ENCODE results near the gene RHOG.

Gene RHOG

DNA sequence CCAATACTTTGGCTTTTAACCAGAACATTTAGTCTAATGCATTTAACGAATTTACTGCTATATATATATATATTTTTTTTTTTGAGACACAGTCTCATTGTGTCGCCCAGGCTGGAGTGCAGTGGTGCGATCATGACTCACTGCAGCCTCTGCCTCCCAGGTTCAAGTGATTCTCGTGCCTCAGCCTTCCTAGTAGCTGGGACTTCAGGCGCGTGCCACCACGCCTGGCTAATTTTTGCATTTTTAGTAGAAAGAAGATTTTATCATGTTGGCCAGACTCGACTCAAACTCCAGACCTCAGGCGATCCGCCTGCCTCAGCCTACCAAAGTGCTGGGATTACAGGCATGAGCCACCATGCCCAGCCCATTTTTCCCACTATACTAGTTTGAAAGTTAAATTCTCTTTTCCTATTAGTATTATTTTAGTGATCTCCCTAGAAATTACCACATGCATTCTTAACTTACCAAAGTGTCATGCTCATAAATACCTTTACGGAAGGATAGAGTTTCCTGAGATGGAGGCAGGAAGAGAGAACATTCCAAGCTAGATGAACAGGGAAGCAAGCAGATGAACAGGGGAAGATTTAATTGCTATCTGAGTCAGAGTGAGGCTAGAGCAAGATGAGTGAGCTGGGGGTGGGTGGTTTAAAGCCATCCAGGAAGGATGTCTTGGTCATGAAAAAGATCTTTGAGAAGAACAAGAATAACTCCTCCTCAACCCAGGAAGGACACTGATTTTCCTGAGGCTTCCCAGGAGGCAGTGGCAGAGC, 36.8 kb downstream of the RHOG start:
- no peak for FAIRE-seq
- TF ChIP-seq POLR2AphosphoS5 (IDR thresholded peaks at IDR 0.05; ENCODE audit: low read depth, low read length) (no peak), POU2F2 (IDR thresholded peaks at IDR 0.05; ENCODE audit: low read depth, low read length) (no peak), TAF1 (IDR thresholded peaks at IDR 0.05; ENCODE audit: low read depth, low read length) (no peak), POLR2A (IDR thresholded peaks at IDR 0.05; ENCODE audit: low read depth, low read length) (no peak), SPI1 (IDR thresholded peaks at IDR 0.05; ENCODE audit: low read depth, low read length) (no peak), PAX5 (IDR thresholded peaks at IDR 0.05; ENCODE audit: insufficient read depth, low read length, severe bottlenecking) (no peak)
- DNase-seq (ENCODE audit: insufficient read length, low spot score), result no peak

DNA sequence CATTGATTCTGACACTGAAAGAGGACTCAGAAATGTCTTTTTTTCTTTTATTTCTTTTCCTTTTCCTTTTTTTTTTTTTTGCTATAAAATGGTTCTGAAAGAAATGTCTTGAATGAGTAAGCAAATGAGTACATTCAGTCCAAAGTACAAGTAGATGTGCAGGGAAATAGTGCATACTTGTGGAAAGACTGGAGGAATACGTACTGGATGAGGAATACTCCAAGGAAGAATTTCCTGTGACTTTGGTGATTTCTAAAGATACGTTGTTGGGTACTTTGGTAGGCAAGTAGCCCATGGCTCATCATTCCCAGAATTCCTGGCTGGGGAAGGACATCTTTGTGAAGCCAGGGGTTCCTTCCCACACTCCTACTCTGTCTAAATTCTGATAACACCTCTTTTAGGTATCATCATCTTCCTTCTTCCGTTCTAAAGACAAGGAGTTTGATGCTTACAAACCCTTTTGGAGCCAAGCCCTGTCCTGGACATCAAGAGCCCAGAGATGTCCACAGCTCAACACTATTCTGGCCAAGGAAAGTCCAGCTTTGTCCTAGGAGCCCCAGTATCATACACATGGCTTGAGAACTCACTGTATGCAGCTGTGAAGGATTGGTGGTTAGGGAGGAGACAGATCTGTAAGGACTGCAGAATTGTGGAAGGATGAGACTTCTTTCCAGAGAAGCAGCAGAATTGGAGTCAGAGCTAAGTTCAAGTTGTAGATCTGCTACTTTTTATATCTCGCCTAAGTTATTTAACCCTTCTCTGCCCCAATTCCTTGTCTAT, 38.6 kb downstream of the RHOG start:
- DNase-seq (ENCODE audit: insufficient read length, low spot score) (no peak), FAIRE-seq (no peak)
- no peak for TF ChIP-seq POLR2AphosphoS5 (IDR thresholded peaks at IDR 0.05; ENCODE audit: low read depth, low read length)
- TF ChIP-seq SPI1 (IDR thresholded peaks at IDR 0.05; ENCODE audit: low read depth, low read length), result no peak

DNA sequence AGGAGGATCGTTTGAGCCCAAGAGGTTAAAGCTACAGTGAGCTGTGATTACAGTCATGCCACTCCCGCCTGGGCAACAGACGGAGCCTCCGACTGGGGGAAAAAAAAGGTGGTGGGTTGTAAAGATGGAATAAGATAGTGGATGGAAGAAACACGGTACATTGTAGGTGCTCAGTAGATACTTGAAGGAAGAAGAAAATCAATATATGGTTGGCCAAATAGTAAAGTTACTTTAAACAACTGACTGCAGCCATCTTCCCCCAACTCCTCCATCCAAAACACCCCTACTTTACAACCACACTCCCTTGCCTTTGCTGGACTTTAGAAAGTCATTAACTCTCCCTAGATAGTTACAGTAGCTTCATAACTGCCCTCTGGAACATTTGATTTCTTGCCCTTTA, 40.9 kb downstream of the RHOG start:
- TF ChIP-seq PAX5 (IDR thresholded peaks at IDR 0.05; ENCODE audit: insufficient read depth, low read length, severe bottlenecking), result no peak
- no peak for TF ChIP-seq TAF1 (IDR thresholded peaks at IDR 0.05; ENCODE audit: low read depth, low read length)
- no peak for TF ChIP-seq POLR2A (IDR thresholded peaks at IDR 0.05; ENCODE audit: low read depth, low read length)
- no peak for TF ChIP-seq SPI1 (IDR thresholded peaks at IDR 0.05; ENCODE audit: low read depth, low read length)
- TF ChIP-seq POLR2AphosphoS5 (IDR thresholded peaks at IDR 0.05; ENCODE audit: low read depth, low read length), result no peak
- TF ChIP-seq POU2F2 (IDR thresholded peaks at IDR 0.05; ENCODE audit: low read depth, low read length), result no peak
- no peak for FAIRE-seq
- DNase-seq (ENCODE audit: insufficient read length, low spot score), result no peak

DNA sequence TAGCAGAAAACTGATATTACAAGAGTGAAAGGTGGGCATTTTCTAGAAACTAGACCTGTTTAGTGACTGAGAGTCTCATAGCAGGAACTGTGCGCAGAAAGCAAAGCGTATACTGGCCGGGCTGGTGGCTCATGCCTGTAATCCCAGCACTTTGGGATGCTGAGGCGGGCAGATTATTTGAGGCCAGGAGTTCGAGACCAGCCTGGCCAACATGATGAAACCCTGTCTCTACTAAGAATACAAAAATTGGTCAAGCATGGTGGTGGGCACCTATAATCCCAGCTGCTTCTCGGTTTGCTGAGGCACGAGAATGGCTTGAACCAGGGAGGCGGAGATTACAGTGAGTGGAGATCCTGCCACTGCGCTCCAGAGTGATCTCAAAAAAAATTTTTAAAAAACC, 41.6 kb downstream of the RHOG start:
- DNase-seq (ENCODE audit: insufficient read length, low spot score), result no peak
- TF ChIP-seq POLR2A (IDR thresholded peaks at IDR 0.05; ENCODE audit: low read depth, low read length), result no peak
- TF ChIP-seq PAX5 (IDR thresholded peaks at IDR 0.05; ENCODE audit: insufficient read depth, low read length, severe bottlenecking), result no peak
- TF ChIP-seq SPI1 (IDR thresholded peaks at IDR 0.05; ENCODE audit: low read depth, low read length), result no peak
- TF ChIP-seq POU2F2 (IDR thresholded peaks at IDR 0.05; ENCODE audit: low read depth, low read length), result no peak
- TF ChIP-seq TAF1 (IDR thresholded peaks at IDR 0.05; ENCODE audit: low read depth, low read length), result no peak
- no peak for TF ChIP-seq POLR2AphosphoS5 (IDR thresholded peaks at IDR 0.05; ENCODE audit: low read depth, low read length)
- no peak for FAIRE-seq

DNA sequence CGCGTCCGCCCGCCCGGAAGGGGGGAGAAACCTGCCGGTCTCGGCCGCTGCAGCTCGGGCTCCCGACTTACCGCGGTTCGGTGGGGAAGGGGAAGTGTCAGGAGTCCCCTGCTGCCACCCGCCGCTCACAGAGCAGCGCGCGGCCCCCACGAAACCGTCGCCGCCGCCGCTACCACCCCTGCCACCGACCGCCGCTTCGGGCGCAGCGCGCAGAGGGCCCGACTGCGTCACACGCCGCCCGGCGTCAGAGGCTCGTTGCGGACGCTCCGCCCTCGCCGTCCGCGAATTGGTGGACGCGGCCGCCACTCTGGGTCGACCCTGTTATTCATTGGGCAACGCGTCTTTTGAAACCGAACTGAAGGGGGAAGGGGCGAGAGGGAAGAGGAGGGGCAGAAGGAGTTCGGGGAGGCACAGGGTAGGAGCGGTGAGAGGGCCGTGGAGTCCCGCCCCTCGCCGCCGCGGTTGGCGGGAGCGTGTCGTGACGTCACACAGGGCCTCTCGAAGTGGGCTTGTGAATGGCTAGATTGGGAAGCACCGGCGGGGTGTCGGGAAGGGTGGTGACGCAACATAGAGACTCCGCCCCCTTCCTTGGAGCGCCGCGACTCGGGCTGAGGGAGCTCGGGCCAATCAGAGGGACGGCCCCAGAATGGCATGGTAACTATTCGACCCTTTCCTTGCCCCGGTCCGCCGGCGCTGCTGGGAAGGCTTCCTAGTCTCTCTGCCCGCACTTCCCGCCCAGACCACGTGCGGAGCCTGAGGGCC, 43.2 kb downstream of the RHOG start, which contains the start of gene NUP98:
TSS of gene NUP98 (minus strand) at position 226 of the 762 bp plus-strand sequence. CDS start 15,437 bp downstream, outside the sequence.
- no peak; the same call in 1 of the 2 replicates for TF ChIP-seq SPI1 (IDR thresholded peaks at IDR 0.05; ENCODE audit: low read depth, low read length)
- peak; percentile 72 for TF ChIP-seq POLR2A (IDR thresholded peaks at IDR 0.05; ENCODE audit: low read depth, low read length)
- TF ChIP-seq PAX5 (IDR thresholded peaks at IDR 0.05; ENCODE audit: insufficient read depth, low read length, severe bottlenecking), result no peak
- peak; percentile 39; the same call in 1 of the 2 replicates for TF ChIP-seq POU2F2 (IDR thresholded peaks at IDR 0.05; ENCODE audit: low read depth, low read length)
- peak; percentile 74 for TF ChIP-seq POLR2AphosphoS5 (IDR thresholded peaks at IDR 0.05; ENCODE audit: low read depth, low read length)
- no peak for TF ChIP-seq TAF1 (IDR thresholded peaks at IDR 0.05; ENCODE audit: low read depth, low read length)
- FAIRE-seq, result peak; percentile 97
- peak; percentile 96 for DNase-seq (ENCODE audit: insufficient read length, low spot score)

DNA sequence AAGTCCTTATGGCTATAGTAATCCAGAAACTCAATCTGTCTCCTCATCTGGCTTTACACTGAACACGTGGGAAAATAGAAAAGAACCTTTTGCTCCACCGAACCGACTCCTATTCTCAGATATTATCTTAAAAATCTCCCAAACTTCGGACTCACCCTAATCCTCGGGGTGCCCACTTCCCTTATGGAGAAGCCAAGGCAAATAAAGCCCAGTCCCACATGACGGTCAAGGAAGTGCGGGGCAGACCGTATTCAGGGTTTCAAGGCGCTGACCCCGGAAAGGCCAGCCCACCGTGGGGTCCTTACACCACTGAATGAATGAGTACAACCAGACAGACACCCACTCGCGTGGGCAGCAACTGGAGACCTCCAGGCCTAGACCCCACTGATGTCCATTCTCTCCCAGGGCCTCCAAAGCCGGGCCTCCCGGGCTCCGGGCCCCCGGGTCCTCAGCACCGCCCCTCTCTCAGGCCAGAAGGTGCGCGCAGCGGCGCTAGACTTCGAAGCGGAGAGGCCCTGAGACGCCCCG, 43.9 kb downstream of the RHOG start:
- no peak for DNase-seq (ENCODE audit: insufficient read length, low spot score)
- no peak for FAIRE-seq
- TF ChIP-seq POLR2A (IDR thresholded peaks at IDR 0.05; ENCODE audit: low read depth, low read length) (no peak), SPI1 (IDR thresholded peaks at IDR 0.05; ENCODE audit: low read depth, low read length) (no peak), PAX5 (IDR thresholded peaks at IDR 0.05; ENCODE audit: insufficient read depth, low read length, severe bottlenecking) (no peak), POLR2AphosphoS5 (IDR thresholded peaks at IDR 0.05; ENCODE audit: low read depth, low read length) (no peak), POU2F2 (IDR thresholded peaks at IDR 0.05; ENCODE audit: low read depth, low read length) (no peak), TAF1 (IDR thresholded peaks at IDR 0.05; ENCODE audit: low read depth, low read length) (no peak)

DNA sequence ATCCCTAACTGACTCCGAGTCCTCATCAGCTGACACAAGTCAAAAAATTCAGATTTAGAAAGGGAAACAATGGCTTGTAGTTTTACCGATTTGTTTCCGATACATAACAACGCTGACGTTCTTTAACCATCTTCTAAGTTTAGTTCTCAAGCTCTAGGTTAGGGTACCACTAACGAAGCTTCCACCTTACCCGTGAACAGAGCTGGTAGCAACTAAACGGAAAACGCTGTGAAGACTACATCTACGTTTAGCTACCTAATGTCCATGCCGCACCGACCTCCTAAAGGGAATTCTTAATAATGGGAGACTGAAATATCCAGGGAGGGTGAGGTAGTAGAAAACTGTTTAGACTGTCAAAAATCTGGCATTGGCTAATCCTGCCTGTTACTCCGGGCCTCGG, 44.4 kb downstream of the RHOG start:
- DNase-seq (ENCODE audit: insufficient read length, low spot score), result no peak
- no peak for TF ChIP-seq SPI1 (IDR thresholded peaks at IDR 0.05; ENCODE audit: low read depth, low read length)
- TF ChIP-seq POU2F2 (IDR thresholded peaks at IDR 0.05; ENCODE audit: low read depth, low read length), result no peak
- no peak for TF ChIP-seq POLR2A (IDR thresholded peaks at IDR 0.05; ENCODE audit: low read depth, low read length)
- no peak for TF ChIP-seq TAF1 (IDR thresholded peaks at IDR 0.05; ENCODE audit: low read depth, low read length)
- no peak for TF ChIP-seq PAX5 (IDR thresholded peaks at IDR 0.05; ENCODE audit: insufficient read depth, low read length, severe bottlenecking)
- no peak for TF ChIP-seq POLR2AphosphoS5 (IDR thresholded peaks at IDR 0.05; ENCODE audit: low read depth, low read length)
- FAIRE-seq, result no peak

DNA sequence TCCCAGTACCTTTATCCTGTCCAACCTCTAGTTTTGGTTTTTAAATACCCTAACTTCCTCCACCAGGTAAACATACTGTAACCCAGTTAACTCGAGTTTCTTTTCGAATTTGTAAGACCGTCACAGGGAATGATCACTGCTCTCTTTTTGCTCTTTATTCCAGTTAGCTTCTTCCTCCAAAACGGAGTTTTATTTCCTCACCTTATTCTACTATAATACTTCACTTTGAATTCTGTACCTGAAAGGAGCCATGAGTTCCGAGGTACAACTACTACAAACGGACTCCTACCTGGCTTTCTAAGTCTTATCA, 44.8 kb downstream of the RHOG start:
- no peak for TF ChIP-seq PAX5 (IDR thresholded peaks at IDR 0.05; ENCODE audit: insufficient read depth, low read length, severe bottlenecking)
- no peak for TF ChIP-seq POLR2A (IDR thresholded peaks at IDR 0.05; ENCODE audit: low read depth, low read length)
- TF ChIP-seq POLR2AphosphoS5 (IDR thresholded peaks at IDR 0.05; ENCODE audit: low read depth, low read length), result no peak
- TF ChIP-seq TAF1 (IDR thresholded peaks at IDR 0.05; ENCODE audit: low read depth, low read length), result no peak
- no peak for TF ChIP-seq SPI1 (IDR thresholded peaks at IDR 0.05; ENCODE audit: low read depth, low read length)
- no peak for TF ChIP-seq POU2F2 (IDR thresholded peaks at IDR 0.05; ENCODE audit: low read depth, low read length)
- DNase-seq (ENCODE audit: insufficient read length, low spot score) (no peak), FAIRE-seq (no peak)

Measured in GM12891 (cell line).